Measurements from ENCODE around the gene FOXL2. TPM values are rescaled to one million over a fixed set of nuclear protein-coding genes. Genes with fewer than 3 reads are reported as not detected.

FOXL2 gene
- polyA plus RNA-seq, 5 donors, result not detected

DNA sequence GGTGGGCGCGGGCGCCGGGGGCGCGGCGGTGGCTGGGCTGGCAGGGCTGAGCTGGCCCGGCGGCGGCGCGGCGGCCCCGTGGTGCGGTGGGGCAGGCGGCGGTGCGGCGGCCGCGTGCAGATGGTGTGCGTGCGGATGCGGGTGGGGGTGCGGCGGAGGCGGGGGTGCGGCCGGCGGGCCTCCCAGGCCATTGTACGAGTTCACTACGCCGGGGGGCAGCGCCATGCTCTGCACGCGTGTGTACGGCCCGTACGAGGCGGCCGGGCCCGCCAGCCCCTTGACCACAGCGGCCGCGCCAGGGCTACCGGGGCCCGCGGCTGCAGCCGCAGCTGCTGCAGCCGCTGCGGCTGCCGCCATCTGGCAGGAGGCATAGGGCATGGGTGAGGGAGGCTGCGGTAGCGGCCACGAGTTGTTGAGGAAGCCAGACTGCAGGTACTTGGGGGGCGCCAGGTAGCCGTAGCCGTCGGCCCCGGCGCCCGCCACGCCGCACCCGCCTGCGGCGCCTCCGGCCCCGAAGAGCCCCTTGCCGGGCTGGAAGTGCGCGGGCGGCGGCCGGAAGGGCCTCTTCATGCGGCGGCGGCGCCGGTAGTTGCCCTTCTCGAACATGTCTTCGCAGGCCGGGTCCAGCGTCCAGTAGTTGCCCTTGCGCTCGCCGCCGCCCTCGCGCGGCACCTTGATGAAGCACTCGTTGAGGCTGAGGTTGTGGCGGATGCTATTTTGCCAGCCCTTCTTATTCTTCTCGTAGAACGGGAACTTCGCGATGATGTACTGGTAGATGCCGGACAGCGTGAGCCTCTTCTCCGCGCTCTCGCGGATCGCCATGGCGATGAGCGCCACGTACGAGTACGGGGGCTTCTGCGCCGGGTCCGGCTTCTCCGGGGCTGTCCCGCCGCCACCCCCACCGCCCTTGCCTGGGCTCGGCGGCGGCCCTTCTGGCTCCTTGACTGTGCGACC, 951 bp downstream of the FOXL2 start:
- DNase-seq, result no peak

DNA sequence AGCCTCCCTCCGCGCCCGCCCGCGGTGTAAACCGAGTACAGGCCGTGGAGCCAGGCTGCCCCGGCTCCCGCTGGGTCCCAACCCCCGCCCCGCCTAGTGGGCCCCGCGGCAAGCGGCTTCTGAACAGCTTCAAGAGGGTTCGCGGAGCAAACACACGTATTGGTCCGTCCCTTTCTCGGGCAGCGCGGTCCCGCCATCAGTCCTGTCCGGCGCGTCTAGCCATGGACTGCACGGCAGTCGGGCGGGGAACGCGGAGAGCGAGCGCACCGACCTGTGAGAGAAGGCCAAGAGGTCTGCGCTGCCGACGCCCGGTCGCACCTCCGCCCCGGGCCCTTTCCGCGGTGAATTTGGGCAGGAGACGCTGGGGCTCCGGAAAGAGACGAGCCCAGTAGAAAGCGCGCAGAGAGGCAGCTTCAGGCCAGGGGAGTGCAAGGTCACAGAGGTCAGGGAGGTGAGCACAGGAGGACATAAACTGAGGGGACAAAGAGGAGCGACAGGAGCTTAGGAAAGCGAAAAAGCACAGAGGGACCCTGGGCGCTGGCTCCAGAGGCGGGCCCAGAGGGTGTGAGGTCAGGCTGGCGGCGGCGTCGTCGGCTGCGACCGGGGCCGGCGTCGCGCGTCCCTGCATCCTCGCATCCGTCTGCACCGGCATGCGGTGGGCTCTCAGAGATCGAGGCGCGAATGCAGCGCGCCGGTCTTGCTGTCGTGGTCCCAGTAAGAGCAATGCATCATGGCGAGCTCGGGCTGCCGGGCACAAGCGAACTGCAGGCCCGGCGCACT, 1.8 kb downstream of the FOXL2 start:
- DNase-seq, result no peak

DNA sequence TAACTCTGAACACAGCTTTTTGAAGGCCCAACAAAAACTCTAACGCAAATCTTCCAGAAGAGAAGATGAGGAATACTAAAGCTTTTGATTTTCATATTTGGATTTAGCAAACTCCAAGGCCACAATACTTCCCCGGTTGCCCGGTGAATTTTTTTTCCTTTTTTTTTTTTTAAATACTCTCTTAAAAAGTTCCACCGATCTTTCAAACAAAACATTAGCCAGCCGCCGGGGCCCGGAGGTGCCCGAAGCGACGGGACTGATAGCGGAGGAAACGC, 2.3 kb downstream of the FOXL2 start:
- no peak for DNase-seq

DNA sequence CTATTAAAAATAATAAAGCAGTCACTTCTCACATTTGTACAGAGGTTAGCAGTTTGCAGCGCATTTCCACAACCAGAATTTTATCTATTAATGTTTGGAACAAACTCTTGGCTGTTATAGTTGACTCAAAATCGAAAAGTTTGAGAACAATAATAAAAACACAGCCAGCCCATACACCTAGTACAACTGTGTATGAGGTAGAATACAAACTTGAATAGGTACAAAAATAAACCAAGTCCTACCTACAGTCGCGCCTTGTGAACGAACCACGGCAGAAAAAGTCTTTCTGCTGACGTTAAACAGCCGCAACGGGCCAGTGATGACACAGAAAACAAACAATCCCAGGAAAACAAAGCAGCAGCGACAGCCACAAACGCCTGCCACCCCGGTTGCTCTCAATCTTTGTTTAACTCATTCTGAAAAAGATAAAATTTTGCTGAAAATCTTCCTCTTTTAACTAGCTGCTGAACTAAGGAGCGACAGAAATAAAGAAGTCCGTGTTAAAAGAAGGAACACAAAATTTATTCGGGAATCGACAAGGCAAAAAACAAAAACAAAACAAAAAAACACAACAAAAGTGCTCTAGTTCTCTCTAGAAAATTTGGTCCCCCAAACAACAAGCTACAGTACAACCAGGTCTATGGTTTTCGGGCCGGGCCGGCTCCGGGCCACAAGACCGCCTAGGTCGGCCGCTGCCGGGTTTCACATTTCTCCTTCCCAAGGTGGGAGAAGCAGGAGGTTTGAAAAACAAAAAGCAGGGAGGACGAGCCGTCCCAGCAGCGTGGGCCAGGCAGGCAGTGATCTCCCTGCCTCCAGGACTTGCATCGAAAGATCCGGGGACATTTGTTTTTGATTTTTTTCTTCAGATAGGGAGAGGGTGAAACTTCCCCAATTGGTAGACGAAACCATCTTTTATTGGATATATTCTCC, 2.9 kb downstream of the FOXL2 start:
- peak in 1 of 2 donors; percentile 49 for DNase-seq

DNA sequence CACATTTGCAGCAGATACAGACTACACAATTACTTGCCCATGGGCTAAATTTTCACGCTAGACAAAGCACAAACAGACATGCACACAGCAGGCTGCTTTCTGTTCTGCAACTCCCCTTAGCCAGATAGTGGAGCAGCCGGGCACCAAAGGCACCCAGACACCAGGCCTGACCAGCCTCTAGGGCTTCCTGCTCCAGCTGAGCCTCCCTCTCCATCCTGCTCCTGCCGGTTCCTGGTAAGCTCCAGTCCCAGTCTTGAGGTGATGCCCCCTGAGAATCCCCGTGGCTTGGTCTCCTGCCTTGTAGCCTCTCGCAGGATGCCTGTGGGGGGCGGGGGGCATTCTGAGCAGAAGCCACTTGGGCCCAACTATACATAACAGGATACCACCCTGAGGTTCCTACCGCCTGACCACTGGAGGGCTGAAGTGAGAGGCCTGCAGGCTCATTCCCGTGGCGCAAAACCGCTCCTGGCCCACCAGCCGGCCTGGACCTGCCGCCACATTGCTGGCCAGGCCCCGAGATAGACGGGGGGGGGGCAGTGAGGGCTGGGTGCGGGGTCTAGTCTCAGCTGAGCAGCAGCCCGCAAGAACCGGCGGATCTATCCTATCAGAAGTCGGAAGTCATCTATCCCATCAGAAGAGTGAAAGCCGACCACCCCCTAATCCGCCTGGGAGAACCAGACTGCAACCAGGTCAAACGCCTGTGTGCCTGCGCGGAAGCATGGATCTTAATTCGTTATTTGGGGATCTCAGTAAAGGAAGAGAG, 3.9 kb downstream of the FOXL2 start:
- no peak for DNase-seq

DNA sequence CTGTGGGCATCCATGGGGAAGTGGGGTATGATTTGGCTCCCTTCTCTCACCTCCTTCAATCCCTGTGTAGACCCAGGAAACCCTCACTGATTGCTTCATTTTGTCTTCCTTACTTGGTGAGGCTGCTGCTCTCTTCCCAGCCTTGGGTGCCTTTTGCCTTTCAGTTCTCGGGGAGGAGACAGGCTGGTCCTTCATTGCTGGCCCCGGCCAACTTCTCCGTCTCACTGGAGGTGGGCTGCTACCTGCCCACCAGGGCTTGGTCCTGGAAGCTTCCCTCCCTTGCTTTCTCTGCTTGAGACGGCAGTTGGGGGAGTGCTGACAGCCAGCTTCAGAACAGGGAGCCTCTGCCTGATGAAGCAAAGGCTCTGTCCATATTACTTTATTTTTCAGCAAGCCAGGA, 4.7 kb downstream of the FOXL2 start:
- DNase-seq, result no peak

DNA sequence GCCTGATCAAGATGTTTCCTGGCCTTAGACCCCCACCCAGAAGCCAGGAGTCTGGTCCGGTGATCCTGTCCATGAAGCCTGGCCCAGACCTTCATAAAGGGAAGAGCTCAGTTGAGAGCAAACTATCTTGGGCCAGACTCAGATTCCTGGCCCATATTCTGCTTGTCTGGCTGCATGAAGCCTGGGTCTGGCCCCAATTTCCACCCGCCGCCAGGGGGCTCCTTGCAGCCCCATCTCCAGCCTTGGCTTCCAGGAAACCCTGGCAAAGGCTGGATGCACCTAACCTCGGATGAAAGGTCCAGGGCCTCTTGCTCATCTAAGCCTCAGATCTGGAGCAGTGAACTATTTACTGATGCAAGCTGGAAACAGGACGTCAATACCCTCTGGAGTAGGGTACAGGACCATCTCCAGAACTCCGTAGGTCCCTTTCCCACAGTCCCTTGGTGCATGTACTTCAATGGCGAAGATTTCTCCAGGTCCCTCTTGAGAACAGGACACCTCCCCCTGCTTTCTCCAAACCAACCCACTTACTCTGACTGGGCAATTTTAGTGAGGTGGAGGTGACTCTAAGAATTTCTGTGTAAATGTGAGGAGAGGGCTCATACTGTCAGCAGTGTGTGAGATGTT, 5.6 kb downstream of the FOXL2 start:
- no peak for DNase-seq

DNA sequence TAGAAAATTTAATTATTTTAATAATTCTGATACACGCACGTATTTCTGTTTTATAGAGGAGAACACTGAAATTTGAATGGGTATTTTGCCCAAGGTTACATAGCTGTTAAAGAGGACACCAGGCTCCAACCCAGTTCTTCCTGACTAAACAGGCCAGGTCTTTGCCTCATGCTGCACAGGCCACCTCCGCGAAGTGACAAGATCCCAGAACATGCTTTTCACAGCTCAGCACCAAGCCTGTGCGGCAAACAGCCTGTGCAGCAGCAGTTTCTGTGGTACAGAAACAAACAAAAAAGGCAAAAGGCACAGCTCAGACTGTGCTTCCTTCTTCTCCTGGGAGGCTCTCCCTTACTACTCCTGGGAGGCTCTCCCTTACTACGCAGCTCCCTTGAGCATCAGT, 6.5 kb downstream of the FOXL2 start:
- no peak for DNase-seq

DNA sequence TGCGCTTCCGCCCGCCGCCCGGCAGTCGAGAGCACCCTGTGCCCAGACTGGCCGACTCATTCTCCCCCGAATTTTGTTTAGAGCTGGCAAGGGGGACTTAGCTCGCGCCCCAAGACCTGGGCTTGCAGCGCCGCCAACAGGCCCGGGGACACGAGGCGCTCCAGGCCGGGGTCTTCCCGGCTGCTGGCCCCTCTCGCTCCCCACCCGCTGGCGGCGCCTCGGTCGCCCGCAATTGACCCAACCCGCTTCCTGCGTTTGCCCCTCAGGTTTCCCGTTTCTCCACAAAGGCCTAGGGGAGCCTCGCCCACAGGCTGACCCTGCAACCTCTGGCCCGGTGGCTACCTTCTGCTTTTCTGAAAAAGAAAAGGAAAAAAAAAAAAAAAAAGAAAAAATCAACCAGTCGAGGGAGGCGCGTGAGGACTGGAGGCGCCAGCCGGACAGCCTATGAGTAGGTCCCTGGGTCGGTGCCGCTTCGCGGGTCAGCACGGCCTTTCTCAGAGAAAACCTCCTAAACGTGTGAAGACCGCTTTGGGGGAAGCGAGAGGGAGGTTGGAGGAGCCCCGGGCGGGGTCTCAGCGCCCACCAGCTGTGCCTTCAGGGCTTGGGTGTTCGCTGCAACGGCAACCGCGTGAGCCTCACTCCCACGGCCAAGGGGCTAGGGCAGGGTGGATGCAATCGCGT, 7.2 kb downstream of the FOXL2 start:
- DNase-seq, result no peak

DNA sequence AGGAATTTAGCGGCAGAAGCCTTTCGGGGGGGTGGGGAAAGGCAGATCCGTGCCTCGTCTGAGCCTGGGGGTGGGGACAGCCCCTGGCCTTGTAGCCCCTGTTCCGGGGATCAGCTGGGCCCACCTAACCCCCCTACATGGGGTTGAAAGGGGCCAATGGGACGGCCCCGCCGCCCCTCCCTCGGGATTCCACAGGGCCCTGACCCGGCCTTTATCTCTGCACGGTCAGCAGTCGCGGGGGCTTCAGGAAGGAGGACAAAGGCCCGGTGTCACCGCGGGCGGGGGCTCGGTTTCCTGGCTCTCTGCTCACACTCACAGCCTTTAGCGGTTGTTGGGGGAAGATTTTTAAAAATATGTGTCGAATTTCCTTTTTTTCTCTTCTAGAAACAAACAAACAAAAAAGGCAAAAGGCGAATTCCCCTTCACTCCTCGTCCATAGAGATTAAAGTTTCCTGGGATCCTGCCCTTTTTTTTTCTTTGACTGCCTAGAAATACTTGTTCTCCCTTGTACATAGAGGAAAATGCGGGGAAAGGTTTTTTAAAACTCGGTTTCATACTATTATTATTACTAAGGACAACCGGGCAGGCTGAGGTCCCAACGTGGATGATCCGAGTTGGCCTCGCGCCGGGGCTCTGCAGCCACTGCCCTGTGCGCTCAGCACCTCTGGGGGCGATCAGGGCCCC, 7.9 kb downstream of the FOXL2 start:
- DNase-seq, result no peak

DNA sequence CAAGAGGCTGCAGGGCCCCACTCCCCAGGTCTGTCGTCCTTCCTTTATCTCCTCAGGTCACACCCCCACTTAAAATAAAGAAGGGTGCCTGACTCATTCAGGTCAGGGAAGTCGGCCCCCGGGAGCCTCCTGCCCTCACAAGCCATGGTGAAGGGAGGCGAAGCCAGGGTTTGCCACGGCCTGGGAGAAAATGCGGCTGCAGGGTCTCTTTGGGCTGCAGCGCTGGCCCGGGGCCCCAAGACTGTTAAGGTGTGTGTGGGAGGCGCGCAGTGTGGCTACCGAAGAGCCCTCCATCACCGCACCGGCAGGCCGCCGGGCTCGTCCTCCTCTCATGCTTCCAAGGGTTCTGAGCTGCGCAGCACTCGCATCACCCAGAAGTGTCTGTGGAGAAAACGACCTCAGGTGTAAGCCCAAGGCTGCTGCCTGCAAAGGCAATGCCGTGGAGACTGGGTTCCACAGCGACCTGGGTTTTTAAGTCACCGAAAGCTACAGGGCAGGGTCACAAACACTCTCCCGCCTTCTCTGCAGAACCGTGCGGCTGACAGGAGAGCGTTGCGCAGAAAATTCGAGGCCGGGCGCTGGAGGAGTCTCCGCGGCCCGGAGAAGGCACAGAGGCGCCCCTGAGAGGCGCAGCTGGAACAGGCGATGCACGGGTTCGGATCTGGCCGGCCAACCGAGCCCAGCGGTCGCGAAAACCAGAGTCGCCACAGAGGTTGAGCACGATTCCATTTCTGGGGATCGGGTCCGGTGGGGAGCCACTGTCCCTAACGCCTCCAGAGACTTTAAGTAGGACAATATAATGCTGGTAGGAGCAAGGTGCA, 8.7 kb downstream of the FOXL2 start:
- no peak for DNase-seq

DNA sequence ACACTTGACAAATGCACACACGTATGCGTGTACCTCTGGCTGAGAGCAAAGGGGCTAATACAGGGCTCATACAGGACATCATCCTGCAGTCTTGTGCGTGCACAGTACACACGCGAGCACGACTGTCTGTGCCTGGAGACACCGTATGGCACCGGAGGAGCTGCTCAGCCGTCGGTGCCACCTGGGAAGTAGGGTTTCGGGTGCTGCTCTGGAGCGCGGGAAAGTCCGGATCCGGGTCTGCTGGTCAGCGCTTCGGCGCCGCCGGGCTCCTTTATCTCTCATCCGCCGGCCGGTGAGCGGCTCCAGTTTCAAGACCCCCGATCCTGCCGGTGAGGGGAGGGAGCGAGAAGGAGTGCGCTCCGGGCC, 9.3 kb downstream of the FOXL2 start:
- no peak for DNase-seq

DNA sequence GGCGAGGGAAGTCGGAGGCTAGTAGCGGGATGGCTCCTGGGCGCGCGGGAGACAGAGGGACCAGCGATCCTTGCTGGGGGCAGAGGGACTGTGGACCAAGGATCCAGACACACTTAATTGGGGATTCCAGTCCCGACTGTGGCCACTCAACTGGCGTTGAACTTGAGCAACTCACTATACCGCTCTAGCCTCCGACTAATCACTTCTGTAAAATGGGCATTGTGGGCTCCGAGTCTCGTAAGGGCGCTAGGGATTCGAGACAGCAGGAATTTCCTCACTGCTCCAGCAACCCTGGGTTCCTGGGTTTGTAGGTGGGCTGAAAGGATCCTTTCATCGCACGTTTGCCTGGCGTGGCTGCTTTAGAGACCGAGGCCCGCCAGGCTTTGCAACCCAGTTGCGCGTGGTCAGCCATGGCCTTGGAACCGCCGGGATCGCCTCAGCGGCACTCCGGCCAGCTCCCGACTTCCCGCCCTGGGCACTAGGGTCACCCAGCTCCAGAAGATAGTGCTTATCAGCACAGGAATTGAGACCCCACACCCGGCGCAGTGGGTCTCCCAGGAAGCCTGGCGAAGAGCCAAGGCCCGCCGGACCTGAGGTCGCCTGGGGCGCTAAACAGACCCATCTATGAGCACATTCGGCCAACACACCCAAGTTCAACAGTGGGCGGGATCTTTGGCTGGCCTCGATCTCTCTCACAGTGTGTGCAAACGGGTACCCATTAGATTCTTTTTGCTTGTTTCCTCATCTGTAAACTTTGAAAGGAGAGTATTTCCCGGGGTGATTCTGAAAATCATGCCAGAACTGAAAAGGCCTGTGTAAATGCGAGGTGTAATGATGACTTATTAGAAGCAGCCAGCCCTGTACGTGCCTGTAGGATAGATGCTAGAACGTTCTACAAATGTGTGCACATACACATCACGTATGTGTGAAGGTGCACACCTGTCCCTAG, 9.9 kb downstream of the FOXL2 start:
- no peak for DNase-seq

DNA sequence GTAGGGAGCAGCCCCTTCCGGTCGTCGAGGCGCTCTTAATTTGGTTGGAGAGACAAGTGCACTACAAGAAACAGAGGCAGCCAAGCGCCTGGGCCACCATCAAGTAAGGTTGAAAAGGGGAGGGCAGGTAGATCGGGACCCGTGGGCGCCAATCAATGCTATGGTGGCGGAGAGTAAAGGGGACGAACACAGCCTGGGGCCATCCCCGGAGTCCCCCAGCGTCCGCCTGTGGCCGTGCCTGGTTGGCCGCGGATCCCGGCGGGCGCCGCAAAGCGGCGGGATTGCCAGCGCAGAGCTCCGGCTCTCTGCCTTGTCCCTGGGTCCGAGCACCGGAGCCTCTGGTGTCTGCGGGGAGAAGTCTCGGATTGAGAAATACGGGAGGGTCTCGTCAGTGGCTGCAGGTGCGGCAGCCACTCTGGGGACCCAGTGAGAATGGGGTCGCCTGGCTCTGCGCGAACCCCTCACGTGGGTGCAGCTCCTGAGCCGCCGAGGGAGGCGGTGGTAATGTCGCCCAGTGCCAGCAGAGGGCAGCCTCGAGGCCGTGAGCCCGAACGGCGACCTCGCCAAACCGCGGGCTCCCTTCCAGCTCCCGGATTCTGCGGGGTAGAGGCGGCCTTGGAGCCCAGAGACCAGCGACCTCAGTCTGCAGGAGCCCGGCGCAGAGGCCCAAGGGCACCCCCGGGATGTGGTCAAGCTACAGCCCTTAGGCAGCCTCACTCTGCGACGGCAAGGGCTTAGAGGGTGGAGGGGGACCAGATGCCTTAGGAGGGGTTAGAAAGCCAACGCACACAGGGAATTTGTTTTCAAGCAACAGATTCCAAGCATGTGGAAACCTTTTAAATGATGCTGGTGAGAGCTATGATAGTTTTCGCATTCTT, 10.8 kb downstream of the FOXL2 start:
- no peak for DNase-seq

DNA sequence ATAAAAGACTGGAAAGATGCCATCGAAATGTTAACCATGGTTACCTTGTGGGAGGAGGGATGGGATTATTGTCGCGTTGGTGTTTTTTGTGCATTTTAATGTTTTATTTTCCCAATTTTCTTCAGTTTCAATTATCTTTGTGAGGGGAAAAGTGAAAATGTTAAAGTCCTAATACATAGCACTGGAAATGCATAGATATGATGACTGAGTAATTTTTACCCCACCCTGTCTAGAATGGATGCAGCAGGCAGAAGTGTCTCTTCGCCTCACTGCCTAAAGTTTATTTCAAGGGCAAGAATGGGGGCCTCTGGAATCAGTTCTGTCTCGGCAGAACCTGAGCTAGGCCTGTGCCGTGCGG, 11.5 kb downstream of the FOXL2 start:
- no peak for DNase-seq

DNA sequence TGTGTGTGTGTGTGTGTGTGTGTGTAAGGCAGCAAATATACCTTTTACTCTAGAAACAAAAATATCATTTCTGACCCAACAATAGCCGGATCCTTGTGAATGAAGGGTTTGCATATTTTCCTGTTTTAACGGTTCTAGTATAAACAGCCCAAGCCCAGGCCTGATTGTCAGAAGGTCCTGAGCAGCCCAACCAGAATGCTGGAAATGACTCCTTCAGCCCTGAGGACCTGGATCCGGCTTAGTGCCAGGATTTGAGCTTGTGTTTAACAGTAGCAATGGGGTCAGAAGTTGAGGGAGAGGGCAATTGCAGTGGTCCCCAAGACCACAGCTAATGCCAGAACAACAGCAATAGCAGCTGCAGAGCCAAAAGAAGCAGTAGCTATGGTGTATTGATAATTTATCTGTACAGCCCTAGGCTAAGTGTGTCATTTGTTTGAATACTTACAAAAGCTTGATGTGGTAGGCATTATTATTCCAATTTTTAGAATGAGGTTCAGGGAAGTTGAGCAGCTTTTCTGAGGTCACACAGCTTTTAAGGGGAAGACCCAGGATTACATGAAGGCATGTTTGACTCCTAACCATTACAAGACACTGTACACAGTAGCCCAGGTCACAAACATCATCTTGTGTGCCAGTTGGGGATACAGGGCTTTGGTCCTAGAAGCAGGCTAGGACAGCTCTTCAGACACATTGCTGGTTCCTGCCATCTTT, 12.8 kb downstream of the FOXL2 start:
- no peak for DNase-seq

Data from right lung (tissue), 5 donors.